Stimulated activated CD8-positive, alpha-beta memory T cell treated with anti-CD3 and anti-CD28 coated beads, Interleukin-2, amount 100 ng/mL, for 48 hours (primary cell): Measurements from ENCODE around the gene ZMAT3.
"Not testable (repeated sequence)": the region's sequence is repeated elsewhere in the genome, so short reads cannot be mapped to it uniquely, and the experiment has no call there.

ENCODE experiments used
- DNase-seq, 2 donors: peaks; one replicate each; pipeline ENCODE4 v3.0.0-alpha.2; 2020; ENCODE audit warnings: low read depth in 2 of 2

ZMAT3 gene

DNA sequence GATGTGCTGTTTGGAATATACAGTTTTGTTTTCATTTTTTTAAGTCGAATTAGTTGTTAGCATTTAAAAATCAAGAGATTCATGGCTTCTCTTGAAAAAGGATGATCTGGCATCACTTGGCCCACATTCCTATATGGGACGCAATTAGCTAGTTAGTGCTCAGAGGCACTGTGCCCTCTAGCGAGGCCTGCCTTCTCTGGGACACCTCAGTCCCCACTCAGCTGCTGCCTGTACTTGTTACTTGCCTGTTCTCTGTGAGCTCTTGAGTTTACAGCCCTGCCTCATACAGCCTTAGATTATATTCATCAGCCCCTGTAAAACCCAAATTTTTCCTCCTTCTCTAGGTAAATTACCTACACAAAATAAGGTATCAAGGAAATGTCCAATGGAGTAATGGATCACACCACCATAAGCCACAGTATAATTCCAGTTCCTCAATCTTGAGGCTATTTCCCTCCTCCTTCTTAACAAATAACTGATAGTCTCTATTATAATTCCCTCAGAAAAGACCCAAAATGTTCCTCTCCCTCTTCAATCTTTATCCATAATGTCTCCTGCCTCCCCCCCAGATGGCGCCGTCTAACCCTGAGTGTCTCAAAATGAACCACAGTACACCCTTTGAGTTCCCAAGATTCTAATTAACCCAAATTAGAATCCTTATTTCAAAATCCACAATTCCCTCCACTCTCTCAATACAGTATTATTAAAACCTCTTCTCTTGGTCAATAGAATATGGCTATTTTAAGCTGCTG, 2.7 kb downstream of the ZMAT3 start:
- no peak for DNase-seq

DNA sequence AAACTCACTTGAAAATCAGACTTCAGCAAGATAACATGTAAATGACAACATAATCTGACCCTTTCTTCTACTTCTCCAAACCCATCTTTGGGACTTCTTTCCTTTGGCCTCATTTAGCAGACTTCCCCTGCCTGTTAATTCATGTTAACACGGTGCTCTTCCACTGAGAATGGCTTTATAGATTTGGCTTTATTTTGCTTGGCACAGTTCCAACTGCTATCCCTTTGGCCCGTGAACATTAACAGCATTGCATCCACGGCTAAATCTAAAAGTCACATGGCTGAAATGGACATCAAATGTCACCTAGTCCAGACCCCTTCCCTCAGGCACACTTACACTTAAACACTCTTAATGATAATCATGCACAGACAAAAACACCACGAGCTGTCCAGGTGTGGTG, 3.8 kb downstream of the ZMAT3 start:
- DNase-seq = no peak

DNA sequence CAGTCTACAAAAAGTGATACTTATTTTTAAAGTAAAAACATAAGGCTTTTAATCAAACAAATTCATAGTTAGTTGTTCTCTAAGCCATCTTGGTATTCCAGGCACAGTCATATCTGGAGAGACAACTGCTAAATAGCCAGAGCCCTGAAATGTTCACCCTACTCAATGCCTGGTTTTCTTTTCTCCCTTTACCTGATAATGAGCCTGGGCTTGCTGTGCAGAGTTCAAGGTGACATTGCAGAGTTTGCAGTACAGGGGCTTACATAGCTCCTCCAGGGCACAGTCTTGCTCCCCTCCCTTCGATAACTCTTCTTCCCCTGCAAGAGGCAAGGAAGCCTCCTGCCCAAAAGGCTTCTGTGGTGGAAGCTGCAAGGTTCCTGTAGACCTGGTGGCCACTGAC, 4.3 kb downstream of the ZMAT3 start:
- DNase-seq = no peak

DNA sequence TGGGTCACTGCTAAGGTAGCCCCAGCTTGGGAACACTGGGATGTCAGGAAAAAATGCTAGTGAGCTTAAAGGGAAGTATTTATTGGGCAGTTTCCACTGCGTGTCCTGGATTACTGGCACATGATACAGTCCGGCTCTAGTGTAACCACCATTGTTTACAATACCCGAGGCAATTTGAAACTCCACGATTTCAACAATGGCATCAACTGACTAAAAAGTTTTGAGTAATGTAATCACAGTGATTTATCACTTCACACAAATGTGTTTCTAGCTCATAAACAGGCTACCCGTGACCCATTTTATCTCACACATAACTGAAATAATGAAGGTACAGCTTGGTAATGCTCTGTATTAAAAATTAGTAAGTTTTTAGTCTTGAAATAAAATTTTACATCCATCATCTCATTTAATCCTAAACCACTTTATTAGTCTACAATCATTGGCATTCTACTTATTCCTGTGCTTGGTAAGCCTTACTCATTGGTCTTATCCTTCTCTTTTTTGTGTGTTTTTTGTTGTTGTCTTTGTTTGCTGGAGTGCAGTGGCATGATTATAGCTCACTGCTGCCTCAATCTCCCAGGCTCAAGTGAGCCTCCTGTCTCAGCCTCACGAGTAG, 7.6 kb downstream of the ZMAT3 start:
- no peak for DNase-seq

DNA sequence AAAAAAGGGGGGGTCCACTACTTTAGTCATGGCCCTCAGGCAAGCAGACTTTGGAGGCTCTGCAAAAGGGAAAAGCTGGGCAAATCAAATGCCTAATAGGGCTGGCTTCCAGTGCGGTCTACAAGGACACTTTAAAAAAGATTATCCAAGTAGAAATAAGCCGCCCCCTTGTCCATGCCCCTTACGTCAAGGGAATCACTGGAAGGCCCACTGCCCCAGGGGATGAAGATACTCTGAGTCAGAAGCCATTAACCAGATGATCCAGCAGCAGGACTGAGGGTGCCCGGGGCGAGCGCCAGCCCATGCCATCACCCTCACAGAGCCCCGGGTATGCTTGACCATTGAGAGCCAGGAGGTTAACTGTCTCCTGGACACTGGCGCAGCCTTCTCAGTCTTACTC, 15.3 kb downstream of the ZMAT3 start:
- no peak for DNase-seq

DNA sequence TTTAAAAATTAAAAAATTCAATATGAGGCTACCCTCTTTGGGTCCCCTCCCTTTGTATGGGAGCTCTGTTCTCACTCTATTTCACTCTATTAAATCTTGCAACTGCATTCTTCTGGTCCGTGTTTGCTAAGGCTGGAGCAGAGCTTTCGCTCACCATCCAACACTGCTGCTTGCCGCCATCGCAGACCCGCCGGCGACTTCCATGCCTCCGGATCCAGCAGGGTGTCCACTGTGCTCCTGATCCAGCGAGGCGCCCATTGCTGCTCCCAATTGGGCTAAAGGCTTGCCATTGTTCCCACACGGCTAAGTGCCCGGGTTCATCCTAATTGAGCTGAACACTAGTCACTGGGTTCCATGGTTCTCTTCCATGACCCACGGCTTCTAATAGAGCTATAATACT, 17.0 kb downstream of the ZMAT3 start:
- not testable (repeated sequence) for DNase-seq

DNA sequence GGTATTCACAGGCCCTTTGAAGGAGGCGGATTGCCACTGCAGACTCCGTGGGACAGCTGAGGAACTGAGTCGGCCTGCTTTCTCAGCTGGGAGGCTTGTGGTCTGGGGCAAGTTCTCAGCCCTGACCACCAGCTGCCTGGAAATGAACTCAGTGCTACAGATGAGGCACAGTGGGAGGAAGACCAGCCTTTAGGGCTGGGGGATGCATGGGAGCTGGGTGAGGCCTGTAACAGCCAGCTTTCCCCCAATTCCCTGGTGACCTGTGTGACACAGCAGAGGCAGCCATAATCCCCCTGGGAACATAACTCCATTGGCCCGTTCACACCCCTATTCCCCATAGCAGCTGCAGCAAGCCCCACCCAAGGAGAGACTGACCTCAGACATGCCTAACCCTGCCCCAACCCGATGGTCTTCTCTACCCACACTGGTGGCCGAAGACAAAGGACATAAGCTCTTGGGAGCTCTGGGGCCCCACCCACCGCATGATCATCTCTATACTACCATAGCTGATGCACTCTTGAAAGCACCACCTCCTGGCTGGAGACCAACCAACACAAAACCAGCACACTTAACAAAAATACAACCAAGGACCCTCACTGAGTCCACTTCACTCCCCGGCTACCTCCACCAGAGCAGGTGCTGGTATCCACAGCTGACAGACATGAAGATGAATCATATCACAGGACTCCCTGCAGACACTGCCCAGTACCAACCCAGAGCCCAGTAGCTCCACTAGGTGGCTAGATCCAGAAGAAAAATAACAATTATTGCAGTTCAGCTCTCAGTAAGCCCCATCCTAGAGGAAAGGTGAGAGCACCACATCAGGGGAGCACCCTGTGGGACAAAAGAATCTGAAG, 24.9 kb downstream of the ZMAT3 start:
- no peak for DNase-seq

DNA sequence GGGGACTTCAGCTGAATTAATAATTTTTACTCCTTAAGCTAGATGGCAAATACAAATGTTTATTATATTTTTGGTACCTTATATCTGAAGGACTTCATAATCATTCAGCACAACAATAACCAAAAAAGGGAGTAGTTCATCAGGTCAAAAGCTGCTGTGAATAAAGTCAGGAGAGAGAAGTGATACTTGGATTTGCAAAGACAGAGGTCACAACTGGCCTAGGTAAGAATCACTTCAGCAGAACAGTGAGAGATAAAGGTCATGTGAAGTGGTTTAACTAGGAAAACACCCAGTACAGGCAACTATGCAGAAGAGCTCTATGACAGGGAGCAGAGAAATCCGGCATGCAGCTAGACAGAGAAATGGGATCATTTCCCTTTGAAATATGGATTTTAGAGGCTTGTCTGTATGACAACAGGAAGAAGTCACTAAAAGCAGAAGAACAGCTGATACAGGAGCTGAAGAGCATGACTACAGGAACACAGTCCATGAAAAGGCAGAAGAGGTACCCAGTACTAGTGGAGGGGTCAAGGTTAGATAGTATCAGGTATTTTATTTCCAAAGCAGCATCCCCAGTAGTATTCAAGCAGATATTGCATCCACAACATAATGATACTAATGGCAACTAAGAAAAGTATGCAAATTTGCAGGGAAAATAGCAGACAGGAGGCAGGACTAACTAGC, 25.7 kb downstream of the ZMAT3 start:
- no peak for DNase-seq

DNA sequence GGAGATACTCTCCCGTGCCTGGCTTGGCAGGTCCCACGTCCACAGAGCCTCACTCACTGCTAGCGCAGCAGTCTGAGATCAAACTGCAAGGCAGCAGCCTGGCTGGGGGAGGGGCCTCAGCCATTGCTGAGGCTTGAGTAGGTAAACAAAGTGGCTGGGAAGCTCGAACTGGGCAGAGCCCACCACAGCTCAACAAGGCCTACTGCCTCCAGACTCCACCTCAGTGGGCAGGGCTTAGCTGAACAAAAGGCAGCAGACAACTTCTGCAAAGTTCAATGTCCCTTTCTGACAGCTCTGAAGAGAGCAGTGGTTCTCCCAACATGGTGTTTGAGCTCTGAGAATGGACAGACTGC, 32.7 kb downstream of the ZMAT3 start:
- not testable (repeated sequence) for DNase-seq

DNA sequence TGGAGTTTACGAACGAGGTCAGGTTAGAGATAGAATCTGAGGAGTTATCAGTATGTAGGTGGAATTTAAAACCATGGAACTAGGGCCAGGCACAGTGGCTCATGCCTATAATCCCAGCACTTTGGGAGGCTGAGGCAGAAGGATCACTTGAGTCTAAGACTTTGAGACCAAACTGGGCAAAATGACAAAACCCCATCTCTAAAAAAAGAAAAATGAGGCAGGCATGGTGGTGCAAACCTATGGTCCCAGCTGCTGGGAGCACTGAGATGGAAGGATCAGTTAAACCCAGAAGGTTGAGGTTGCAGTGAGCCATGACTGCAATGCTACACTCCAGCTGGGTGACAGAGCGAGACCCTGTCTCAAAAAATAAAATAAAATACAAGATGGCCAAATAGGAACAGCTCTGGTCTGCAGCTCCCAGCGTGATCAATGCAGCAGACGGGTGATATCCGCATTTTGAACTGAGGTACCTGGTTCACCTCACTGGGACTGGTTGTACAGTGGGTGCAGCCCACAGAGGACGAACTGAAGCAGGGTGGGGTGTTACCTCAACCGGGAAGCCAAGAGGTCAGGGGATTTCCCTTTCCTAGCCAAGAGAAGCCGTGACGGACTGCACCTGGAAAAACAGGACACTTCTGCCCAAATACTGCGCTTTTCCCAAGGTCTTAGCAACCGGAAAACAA, 33.3 kb downstream of the ZMAT3 start:
- no peak for DNase-seq

DNA sequence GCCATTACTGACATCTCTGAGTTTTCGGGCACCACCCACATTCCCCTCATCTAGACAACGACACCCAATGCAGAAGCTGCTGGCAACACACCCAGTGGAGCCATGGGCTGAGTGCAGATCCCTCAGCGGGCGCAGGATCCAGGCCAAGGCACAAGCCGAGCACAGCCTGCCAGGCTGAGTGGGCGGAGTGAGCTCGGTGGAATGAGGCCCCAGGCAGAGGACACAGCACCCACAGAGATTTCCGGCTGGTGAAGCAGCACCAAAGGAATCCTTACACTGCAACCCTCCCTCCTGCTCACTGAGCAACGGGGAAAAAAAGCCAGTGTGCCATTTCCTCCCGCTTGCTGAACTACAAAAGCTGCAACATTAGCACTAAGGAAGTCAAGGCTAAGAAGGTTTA, 34.3 kb downstream of the ZMAT3 start:
- DNase-seq = peak; percentile 23 to 31

DNA sequence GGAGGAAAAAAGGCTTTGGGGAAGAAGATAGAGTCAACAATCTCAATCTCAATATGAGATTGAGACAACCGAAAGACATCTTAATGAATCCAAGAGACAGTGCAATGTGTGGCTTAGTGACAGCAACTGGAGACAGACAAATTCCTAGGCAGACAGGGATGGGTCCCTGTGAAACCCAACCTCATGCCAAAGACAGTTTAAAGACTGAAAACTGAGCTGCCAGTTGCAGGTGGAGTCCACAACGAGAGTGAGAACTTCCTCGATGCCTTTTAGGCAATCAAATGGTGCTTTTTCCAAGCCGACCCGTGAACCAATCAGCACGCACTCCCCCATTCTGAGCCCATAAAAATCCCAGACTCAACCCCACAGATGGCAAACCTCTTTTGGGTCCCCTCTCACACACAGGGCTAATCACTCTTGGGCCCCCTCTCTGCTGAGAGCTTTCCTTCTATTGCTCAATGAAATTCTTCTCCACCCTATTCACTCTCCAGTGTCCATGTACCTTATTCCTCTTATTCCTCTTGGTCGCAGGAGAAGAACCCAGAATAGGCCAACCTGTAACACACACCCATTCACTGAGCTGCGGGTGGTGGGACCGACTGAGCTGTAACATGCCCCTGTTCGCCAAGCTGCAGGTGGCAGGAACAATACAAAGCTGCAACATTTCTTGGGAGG, 34.8 kb downstream of the ZMAT3 start:
- no peak for DNase-seq

DNA sequence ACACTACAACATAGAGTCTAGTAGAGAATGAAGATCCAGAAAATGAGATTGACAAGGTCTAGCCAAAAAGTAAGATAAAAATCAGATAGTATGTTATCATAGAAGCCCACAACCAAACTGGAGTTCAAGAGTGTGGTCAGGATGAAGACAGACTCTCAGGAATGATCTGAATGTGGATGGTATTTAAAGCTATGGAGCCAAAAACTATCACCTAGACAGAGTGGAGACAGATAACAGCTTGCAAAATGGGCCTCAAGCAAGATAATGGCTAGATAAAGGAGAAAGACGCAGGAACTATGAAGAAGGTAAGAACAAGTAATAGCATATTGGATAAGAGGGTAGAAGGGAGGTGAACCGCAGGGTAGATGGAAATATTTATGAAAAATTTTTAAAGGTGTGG, 35.4 kb downstream of the ZMAT3 start:
- DNase-seq = no peak

DNA sequence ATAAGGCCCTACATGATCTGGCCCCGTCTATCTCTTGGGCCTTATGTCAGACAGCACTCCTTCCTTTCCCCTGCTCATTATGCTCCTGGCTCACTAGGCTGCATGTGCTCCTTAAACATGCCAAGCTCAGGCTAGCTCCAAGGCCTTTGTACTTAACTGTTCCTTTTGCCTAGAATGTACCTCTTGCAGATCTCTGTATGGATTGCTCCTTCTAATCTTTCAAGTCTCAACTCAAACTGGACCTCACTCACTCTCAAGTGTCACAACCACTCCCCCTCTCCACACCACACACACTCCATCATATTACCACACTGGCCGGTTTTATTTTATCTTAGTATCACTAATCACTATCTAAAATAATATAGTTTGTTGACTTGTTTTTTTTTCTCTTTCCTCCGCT, 36.4 kb downstream of the ZMAT3 start:
- DNase-seq = no peak

DNA sequence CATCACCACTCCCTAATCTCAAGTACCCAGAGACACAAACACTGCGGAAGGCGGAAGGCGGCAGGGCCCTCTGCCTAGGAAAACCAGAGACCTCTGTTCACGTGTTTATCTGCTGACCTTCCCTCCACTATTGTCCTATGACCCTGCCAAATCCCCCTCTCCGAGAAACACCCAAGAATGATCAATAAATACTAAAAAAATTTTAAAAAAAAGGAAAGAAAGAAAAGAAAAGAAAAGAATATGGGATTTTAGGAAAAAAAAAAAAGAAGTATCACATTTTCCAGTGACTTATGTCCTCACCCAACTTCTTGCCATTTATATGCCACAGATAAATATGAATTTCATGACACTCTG, 38.3 kb downstream of the ZMAT3 start:
- DNase-seq = not testable (repeated sequence)

DNA sequence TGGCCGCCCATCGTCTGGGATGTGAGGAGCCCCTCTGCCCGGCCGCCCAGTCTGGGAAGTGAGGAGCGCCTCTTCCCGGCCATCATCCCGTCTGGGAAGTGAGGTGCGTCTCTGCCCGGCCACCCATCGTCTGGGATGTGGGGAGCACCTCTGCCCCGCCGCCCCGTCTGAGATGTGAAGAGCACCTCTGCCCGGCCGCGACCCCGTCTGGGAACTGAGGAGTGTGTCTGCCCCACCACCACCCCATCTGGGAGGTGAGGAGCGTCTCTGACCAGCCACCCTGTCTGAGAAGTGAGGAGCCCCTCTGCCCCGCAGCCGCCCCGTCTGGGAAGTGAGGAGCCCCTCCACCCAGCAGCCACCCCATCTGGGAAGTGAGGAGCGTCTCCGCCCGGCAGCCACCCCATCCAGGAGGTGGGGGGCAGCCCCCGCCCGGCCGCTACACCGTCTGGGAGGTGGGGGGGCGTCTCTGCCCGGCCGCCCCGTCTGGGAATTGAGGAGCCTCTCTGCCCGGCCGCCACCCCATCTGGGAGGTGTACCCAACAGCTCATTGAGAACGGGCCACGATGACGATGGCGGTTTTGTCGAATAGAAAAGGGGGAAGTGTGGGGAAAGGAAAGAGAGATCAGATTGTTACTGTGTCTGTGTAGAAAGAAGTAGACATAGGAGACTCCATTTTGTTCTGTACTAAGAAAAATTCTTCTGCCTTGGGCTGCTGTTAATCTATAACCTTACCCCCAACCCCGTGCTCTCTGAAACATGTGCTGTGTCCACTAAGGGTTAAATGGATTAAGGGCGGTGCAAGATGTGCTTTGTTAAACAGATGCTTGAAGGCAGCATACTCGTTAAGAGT, 38.9 kb downstream of the ZMAT3 start:
- DNase-seq = not testable (repeated sequence)

DNA sequence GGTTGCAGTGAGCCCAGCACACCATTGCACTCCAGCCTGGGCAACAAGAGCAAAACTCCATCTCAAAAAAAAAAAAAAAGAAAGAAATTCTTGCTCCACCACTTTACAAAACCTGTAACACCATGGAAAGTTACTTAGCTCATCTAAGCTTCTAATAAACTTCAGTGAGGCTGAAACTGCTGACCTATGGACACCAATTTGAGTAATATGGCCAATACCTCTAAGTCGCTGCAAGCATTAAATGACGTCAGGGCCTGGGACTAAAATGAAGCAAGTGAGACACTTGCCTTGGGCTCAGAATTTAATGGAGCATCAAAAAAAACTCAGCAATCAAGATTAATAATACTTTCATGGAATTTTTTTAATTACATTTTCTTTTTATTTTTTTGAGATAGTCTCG, 42.5 kb downstream of the ZMAT3 start:
- no peak for DNase-seq

DNA sequence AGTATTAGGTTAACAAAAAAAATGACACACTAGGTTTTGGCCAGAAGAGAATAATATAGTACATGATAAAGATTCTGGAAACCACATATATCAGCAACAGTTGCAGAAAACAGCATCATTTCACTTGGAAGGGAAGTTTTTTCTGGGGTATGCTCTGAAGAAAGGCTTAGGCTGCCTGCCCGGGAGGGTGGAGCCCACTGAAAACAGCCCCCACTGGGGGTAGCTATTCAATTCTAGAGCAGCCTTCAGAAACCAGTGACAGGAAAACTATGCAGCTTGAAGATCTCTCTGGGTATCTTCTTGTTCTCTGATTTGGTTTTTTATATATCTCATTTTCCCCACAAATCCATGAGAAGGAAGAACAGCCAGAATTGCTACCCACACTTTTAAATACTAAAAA, 43.2 kb downstream of the ZMAT3 start:
- DNase-seq = no peak

DNA sequence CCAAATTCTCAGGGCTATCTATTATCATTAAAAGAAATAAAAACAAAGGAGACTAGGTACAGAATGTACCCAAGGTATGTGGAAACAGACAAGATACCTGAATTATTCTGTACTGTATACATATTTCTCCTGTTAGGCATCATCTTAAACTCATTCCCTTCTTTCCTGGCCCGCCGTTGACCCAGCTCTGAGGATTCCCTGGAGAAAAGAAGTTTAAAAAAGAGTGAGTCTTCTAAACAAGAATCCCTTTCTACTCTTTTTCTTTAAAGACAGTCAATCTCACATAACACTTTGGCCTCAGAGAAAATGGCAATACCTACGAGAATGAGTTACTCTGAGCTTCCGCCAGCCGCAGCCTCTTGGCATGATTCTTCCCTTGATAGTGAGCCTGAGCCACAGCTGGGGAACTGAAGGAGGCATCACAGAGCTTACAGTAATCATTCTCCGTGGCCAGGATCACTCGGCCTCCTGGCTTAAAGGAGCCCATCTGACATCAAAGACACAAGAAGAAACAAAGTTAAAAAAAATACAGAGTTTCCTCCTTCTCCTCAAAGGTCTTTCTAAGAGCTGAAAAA, 44.2 kb downstream of the ZMAT3 start:
- no peak for DNase-seq

DNA sequence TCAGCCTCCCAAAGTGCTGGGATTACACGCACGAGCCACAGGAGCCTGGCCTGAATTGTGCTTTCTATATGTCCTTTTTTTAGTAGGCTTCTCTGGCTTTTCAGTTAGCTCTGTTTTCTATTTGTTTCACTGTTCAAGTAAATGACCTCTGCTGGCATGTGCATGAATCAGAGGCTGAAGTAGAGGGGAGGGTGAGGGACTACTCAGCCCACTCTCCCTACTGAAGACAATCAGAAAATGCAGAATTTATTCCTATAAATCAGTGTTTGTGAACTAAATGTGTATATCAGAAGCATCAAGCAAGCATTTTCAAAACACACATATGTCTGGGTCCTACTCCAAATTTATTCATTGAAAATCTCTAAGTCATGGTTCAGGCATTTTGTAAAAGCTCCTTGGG, 45.0 kb downstream of the ZMAT3 start:
- no peak for DNase-seq
